DMS153 treated with DMSO at 0.1 percent for 48 hours (cell line): Measurements from ENCODE around the gene CLEC16A.
A peak's percentile ranks its signal among the peaks of the same experiment; 100 is the strongest.
"Not testable (repeated sequence)": the region's sequence is repeated elsewhere in the genome, so short reads cannot be mapped to it uniquely, and the experiment has no call there.

Source experiments
- DNase-seq: peaks from one replicate; lab custom pipeline; 2025; ENCODE audit not compliant: unreplicated experiment; lab: John Stamatoyannopoulos, UW

CLEC16A gene

GRCh38 chr16:10964891-10965326 is 20.5 kb downstream of the CLEC16A start:
- DNase-seq = no peak

- DNase-seq = no peak
Observed at GRCh38 chr16:10965440-10966061, 21.2 kb downstream of the CLEC16A start.

GRCh38 chr16:10966129-10966528 is 21.8 kb downstream of the CLEC16A start:
- DNase-seq = no peak

GRCh38 chr16:10966559-10966958 is 22.2 kb downstream of the CLEC16A start:
- not testable (repeated sequence) for DNase-seq

GRCh38 chr16:10967986-10968385 is 23.6 kb downstream of the CLEC16A start:
- no peak for DNase-seq

- no peak for DNase-seq
Observed at GRCh38 chr16:10968498-10968897, 24.1 kb downstream of the CLEC16A start.

- DNase-seq = no peak
Observed at GRCh38 chr16:10969615-10970014, 25.3 kb downstream of the CLEC16A start.

- no peak for DNase-seq
Observed at GRCh38 chr16:10970065-10970464, 25.7 kb downstream of the CLEC16A start.

GRCh38 chr16:10971560-10971961 is 27.2 kb downstream of the CLEC16A start:
- DNase-seq = peak; percentile 75

- DNase-seq = no peak
Observed at GRCh38 chr16:10972108-10972818, 27.9 kb downstream of the CLEC16A start.

GRCh38 chr16:10972819-10973464 is 28.6 kb downstream of the CLEC16A start:
- DNase-seq = no peak

GRCh38 chr16:10976634-10977033 is 32.3 kb downstream of the CLEC16A start:
- DNase-seq = no peak

- no peak for DNase-seq
Observed at GRCh38 chr16:10978124-10978523, 33.8 kb downstream of the CLEC16A start.

GRCh38 chr16:10978871-10979446 is 34.6 kb downstream of the CLEC16A start:
- DNase-seq = no peak

- no peak for DNase-seq
Observed at GRCh38 chr16:10979717-10980601, 35.6 kb downstream of the CLEC16A start.

- DNase-seq = no peak
Observed at GRCh38 chr16:10980813-10981212, 36.4 kb downstream of the CLEC16A start.

- DNase-seq = no peak
Observed at GRCh38 chr16:10981697-10982216, 37.4 kb downstream of the CLEC16A start.

GRCh38 chr16:10982465-10983150 is 38.2 kb downstream of the CLEC16A start:
- DNase-seq = no peak

GRCh38 chr16:10983159-10983558 is 38.8 kb downstream of the CLEC16A start:
- DNase-seq = no peak

- no peak for DNase-seq
Observed at GRCh38 chr16:10984509-10984908, 40.1 kb downstream of the CLEC16A start.
